ENCODE data around the gene NET1.

DNA sequence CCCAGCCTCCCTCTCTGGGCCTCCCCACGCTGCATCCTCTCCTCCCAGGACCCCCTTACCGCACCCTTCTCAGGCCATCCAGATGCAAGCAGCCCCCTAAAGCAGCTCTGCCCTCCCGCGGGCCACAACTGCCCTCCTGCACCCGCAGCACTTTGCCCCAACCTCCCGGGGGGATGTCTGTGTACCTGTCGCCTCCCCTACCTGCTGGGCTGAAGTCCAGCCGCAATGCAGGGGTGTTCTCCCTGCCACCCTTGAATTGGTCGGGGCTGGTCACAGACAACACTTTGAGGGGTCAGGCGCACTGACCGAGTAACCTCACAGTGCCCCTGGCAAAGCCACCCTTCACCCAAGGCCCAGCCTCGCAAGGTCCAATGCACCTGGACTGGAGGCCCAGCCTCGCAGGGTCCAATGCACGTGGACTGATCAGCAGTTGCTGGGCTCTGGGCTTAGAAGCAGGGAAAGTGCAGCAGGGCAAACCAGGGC, 95.3 kb downstream of the NET1 start:
- no peak for TF ChIP-seq TP53 (CRISPR knock-in tag; IDR thresholded peaks at IDR 0.05)
- no peak for TF ChIP-seq RAD21 (conservative IDR thresholded peaks at IDR 0.05 in 1 of 2, IDR thresholded peaks at IDR 0.05 in 1 of 2)
